DND-41 (cell line): ENCODE measurements around the gene TMTC1.

Experiments
- ATAC-seq: fragments of 200-7000 bp; cut with Tn5 transposase; 3 replicates; pipeline ENCODE4 v1.9.1; 2021; ENCODE audit warnings: low read depth; ENCODE audit not compliant: insufficient read depth
- DNase-seq: peaks from one replicate; pipeline ENCODE4 v3.0.0-alpha.2; 2020
- H2AFZ ChIP-seq: 2 replicates; pipeline ENCODE4 v1.6.0; 2012; ENCODE audit warnings: low read depth, low read length
- H3K27ac ChIP-seq: 2 replicates; pipeline ENCODE4 v1.5.1; 2012; ENCODE audit warnings: low read length, inconsistent platforms
- H3K27me3 ChIP-seq: fragments of 200-600 bp; sonication (generic); 2 replicates; pipeline ENCODE4 v1.6.0; 2012; ENCODE audit warnings: low read length, mild to moderate bottlenecking, inconsistent platforms; ENCODE audit not compliant: insufficient read depth, poor library complexity
- H3K36me3 ChIP-seq: 2 replicates; pipeline ENCODE4 v1.5.1; 2012; ENCODE audit warnings: low read length, inconsistent platforms; ENCODE audit not compliant: insufficient read depth
- H3K4me1 ChIP-seq: 2 replicates; pipeline ENCODE4 v1.5.1; 2012; ENCODE audit warnings: mild to moderate bottlenecking, low read length; ENCODE audit not compliant: insufficient read depth
- H3K4me2 ChIP-seq: 2 replicates; pipeline ENCODE4 v1.6.0; 2012; ENCODE audit warnings: mild to moderate bottlenecking, moderate library complexity, low read length, inconsistent platforms; ENCODE audit not compliant: insufficient read depth
- H3K4me3 ChIP-seq, 2 experiments: fragments of 200-600 bp in 1 of 2; shearing (Covaris generic) in 1 of 2; 2 replicates each; pipeline ENCODE4 v1.5.1; 2012 to 2016; ENCODE audit warnings: inconsistent platforms in 2 of 2, low read length in 2 of 2, mild to moderate bottlenecking in 2 of 2, low read depth in 1 of 2, moderate library complexity in 1 of 2
- H3K79me2 ChIP-seq: 2 replicates; pipeline ENCODE4 v1.6.0; 2012; ENCODE audit warnings: low read length, inconsistent platforms; ENCODE audit not compliant: insufficient read depth
- H3K9ac ChIP-seq: 2 replicates; pipeline ENCODE4 v1.6.0; 2012; ENCODE audit warnings: low read depth, mild to moderate bottlenecking, inconsistent platforms, low read length, moderate library complexity
- H3K9me3 ChIP-seq: 2 replicates; pipeline ENCODE4 v1.5.1; 2012; ENCODE audit warnings: low read length, moderate library complexity, mild to moderate bottlenecking, inconsistent platforms; ENCODE audit not compliant: insufficient read depth, severe bottlenecking
- H4K20me1 ChIP-seq: 2 replicates; pipeline ENCODE4 v1.6.0; 2012; ENCODE audit warnings: low read length; ENCODE audit not compliant: insufficient read depth
- CTCF ChIP-seq: IDR thresholded peaks from 2 replicates; pipeline ENCODE4 v1.5.1; 2012; ENCODE audit warnings: borderline replicate concordance, low read length, moderate library complexity, mild to moderate bottlenecking; ENCODE audit not compliant: poor library complexity, severe bottlenecking; ENCODE audit errors: extremely low read depth
- EZH2 ChIP-seq: IDR thresholded peaks from 3 replicates; pipeline ENCODE4 v1.6.1; 2012; ENCODE audit warnings: borderline replicate concordance, low read depth, mild to moderate bottlenecking, moderate library complexity, low read length, inconsistent platforms; ENCODE audit not compliant: severe bottlenecking

The TMTC1 gene

GRCh38 chr12:29510591-29511185, 273.1 kb downstream of the TMTC1 start:
- Histone ChIP-seq H4K20me1 (no peaks in the 10 kb centered on the region), H2AFZ (no peak overlapping the region), H3K4me2 (no peak overlapping the region), H3K79me2 (no peaks in the 10 kb centered on the region), H3K9ac (no peak overlapping the region), H3K27ac (no peak overlapping the region), H3K36me3 (no peaks in the 10 kb centered on the region), H3K27me3 (peaks cover 9% of the 10 kb centered on the region), H3K4me1 (no peaks in the 10 kb centered on the region), H3K9me3 (no peaks in the 10 kb centered on the region), H3K4me3 (no peak overlapping the region)
- TF ChIP-seq EZH2 (no peak), CTCF (no peak)
- no peak for DNase-seq
- no peak for ATAC-seq

- Histone ChIP-seq H3K79me2 (no peaks in the 10 kb centered on the region), H3K27me3 (peaks cover 15% of the 10 kb centered on the region), H2AFZ (no peak overlapping the region), H3K4me1 (no peaks in the 10 kb centered on the region), H3K27ac (no peak overlapping the region), H3K36me3 (no peaks in the 10 kb centered on the region), H3K9me3 (no peaks in the 10 kb centered on the region), H4K20me1 (no peaks in the 10 kb centered on the region), H3K4me2 (no peak overlapping the region), H3K9ac (no peak overlapping the region), H3K4me3 (no peak overlapping the region)
- TF ChIP-seq CTCF (no peak), EZH2 (no peak)
- ATAC-seq (no peak), DNase-seq (no peak)
Measured at GRCh38 chr12:29509503-29509902, 274.2 kb downstream of the TMTC1 start.

GRCh38 chr12:29508949-29509348, 274.8 kb downstream of the TMTC1 start:
- Histone ChIP-seq H3K36me3 (no peaks in the 10 kb centered on the region), H3K4me1 (no peaks in the 10 kb centered on the region), H3K79me2 (no peaks in the 10 kb centered on the region), H3K27me3 (peaks cover 14% of the 10 kb centered on the region), H4K20me1 (no peaks in the 10 kb centered on the region), H3K9ac (no peak overlapping the region), H3K4me2 (no peak overlapping the region), H3K4me3 (no peak overlapping the region), H3K27ac (no peak overlapping the region), H2AFZ (no peak overlapping the region), H3K9me3 (no peaks in the 10 kb centered on the region)
- no peak for ATAC-seq
- TF ChIP-seq EZH2 = no peak
- no peak for TF ChIP-seq CTCF
- no peak for DNase-seq
